Heart left ventricle (tissue), 16 donors: ENCODE data around the gene TTC34. TPM values are rescaled to one million over a fixed set of nuclear protein-coding genes. Genes with fewer than 3 reads are reported as not detected.
A peak's percentile ranks its signal among the peaks of the same experiment; 100 is the strongest.

Experiments
- ATAC-seq, 4 donors: fragments of 200-7000 bp; cut with Tn5 transposase; one replicate each; pipeline ENCODE4 v1.9.1; 2020 to 2022; ENCODE audit warnings: moderate library complexity in 4 of 4, mild to moderate bottlenecking in 3 of 4, moderate number of reproducible peaks in 1 of 4
- DNase-seq, 5 donors: peaks; one replicate each; pipeline ENCODE4 v3.0.0-alpha.2; 2020
- H3K27ac ChIP-seq, 12 donors: fragments of 200-600 bp; sonication (generic) in 4 of 12; one replicate each; pipeline versions ENCODE4 v1.5.0 to v1.8.0; 2016 to 2022; ENCODE audit warnings: mild to moderate bottlenecking in 2 of 12
- H3K27me3 ChIP-seq, 9 donors: fragments of 200-600 bp; sonication (generic) in 2 of 9; one replicate each; pipeline versions ENCODE4 v1.5.1 to v1.8.0; 2016 to 2022; ENCODE audit warnings: mild to moderate bottlenecking in 3 of 9
- H3K36me3 ChIP-seq, 9 donors: fragments of 200-600 bp; sonication (generic) in 2 of 9; one replicate each; pipeline versions ENCODE4 v1.5.0 to v1.8.0; 2018 to 2022; ENCODE audit warnings: mild to moderate bottlenecking in 2 of 9
- H3K4me1 ChIP-seq, 12 donors: fragments of 200-600 bp; sonication (generic) in 4 of 12; one replicate each; pipeline versions ENCODE4 v1.5.0 to v1.8.0; 2016 to 2022; ENCODE audit warnings: mild to moderate bottlenecking in 3 of 12
- H3K4me3 ChIP-seq, 12 donors: fragments of 200-600 bp; sonication (generic) in 4 of 12; one replicate each; pipeline versions ENCODE4 v1.5.0 to v1.8.0; 2017 to 2022; ENCODE audit warnings: mild to moderate bottlenecking in 9 of 12, moderate library complexity in 4 of 12
- H3K9me3 ChIP-seq, 12 donors: fragments of 200-600 bp; sonication (generic) in 4 of 12; one replicate each; pipeline versions ENCODE4 v1.5.0 to v1.8.0; 2016 to 2022; ENCODE audit warnings: mild to moderate bottlenecking in 1 of 12
- POLR2A ChIP-seq, 2 donors: fragments of 450-650 bp; IDR thresholded peaks; one replicate each; pipeline ENCODE4 v1.6.1; 2017; ENCODE audit warnings: antibody characterized with exemption in 2 of 2, mild to moderate bottlenecking in 2 of 2, moderate library complexity in 2 of 2
- WGBS, 4 donors: extraction: QIAGEN DNeasy Blood & Tissue Kit in 2 of 4; methylation state at CpG; one replicate each; pipeline versions ENCODE4 v1.1.5 to v1.1.7; 2013 to 2018; 5-methylcytosine and 5-hydroxymethylcytosine counted together
- intact Hi-C, 10 donors: fragments of 100-400 bp; cut with DNase I; formaldehyde crosslinking; loops; one replicate each; pipeline versions ENCODE4 v1.11.1 to v1.14.2; 2022
- polyA plus RNA-seq, 2 donors: library from polyadenylated mRNA; stranded (reverse); fragments of 200-250 nt; gene quantifications; one replicate each; pipeline ENCODE4 v1.2.3, GENCODE V29; 2013
- total RNA-seq, 9 donors: library from RNA; depleted of rRNA in 2 of 9; stranded (reverse); fragments of >200 nt in 2 of 9; fragmentation: NEBNext Ultra II Directional in 3 of 9; extraction: Animal tissue kit (Norgen Biotek cat#: 25700) in 3 of 9; gene quantifications; one replicate each; pipeline versions ENCODE4 v1.1.0 to v1.2.4, GENCODE V29; 2016 to 2023
- TF ChIP-seq, protein P1 (sequence below), 12 donors: fragments of 200-600 bp; sonication (generic) in 4 of 12; IDR thresholded peaks; one replicate each; pipeline versions ENCODE4 v1.5.0 to v1.8.0; 2018 to 2022; ENCODE audit warnings: antibody characterized with exemption in 12 of 12, mild to moderate bottlenecking in 5 of 12
- donor health status: ischemic (EF 13 %, LVEDD 7.1; RV severe dilation, severe dysfunction).
- donor health status: healthy with polysubstance abuse.
- donor health status: DM: no; HTN: yes; CAD: no.
- donor health status: DM: no; HTN: no; CAD: no.
- donor health status: ischemic (EF 25% LVEDD 6.9; RV normal size, moderate dysfunction).
- donor health status: ischemic (EF 25% LVEDD 5.7; RV mildly dilated, moderate dysfunction).
- donor health status: healthy.
- donor health status: DM: yes; HTN: yes; CAD: no.
- donor health status: ischemic (EF 35%, LVEDD 5.7; RV mildly dilated, moderate dysfunction).
- donor health status: nonischemic (EF 11% LVEDD 7.7; RV severe dilation, severe dysfunction).
- donor health status: DM: yes; HTN: yes; CAD: no.
- donor health status: PGD.
- donor health status: ischemic (EF 29% LVEDD 5.4; RV normal size, mild dysfunction).
- donor health status: nonischemic (EF 23%, LVEDD 6.1; RV moderate dilation, normal function).

Gene TTC34
- total and polyA plus RNA-seq, 11 donors, result 0.06 to 0.67 (median 0.42) TPM; not detected in 1

DNA sequence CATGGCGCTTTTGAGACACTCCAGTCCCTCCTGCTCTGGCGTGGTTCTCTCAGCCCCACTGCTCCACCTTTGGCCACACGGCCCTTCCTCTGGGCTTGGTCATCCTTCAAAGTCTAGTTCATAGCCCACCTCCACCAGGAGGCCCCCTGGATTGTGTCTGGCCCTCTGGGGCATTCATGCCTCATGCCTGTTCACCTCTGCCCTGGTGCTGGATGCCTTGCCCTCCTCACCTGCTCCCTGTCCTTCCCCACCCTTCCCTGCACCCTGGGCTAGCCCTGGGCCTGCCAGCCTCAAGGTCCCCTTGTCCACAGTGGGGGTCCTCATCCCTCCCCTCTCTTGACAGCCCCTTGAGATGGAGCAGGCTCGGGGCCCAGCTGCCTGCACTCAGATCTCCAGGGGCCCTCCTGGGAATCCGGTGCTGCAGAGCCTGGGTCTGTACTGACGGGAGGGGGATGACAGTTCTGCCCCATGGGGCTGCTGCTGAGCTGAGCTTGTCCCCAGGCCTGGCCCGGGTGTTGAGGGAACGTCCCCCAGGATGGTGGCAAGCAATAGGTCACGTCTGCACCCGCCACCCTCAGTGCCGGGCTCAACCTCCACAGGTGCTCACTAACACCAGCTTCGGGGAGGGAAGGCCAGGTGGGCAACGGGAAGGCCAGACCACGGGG is 196.5 kb downstream of the TTC34 start:
- peaks cover 0 to 3% (median 0%) of the 10 kb centered on the region in 12 donors for H3K9me3 ChIP-seq
- no peak overlapping the region for H3K27ac ChIP-seq
- peaks cover 0 to 35% (median 0%) of the 10 kb centered on the region in 9 donors for H3K27me3 ChIP-seq
- H3K4me3 ChIP-seq, result no peak overlapping the region
- H3K36me3 ChIP-seq, result no peaks in the 10 kb centered on the region
- peaks cover 0 to 10% (median 2%) of the 10 kb centered on the region in 12 donors for H3K4me1 ChIP-seq
- no peak for TF ChIP-seq POLR2A (IDR thresholded peaks at IDR 0.05)
- TF ChIP-seq, protein P1, sequence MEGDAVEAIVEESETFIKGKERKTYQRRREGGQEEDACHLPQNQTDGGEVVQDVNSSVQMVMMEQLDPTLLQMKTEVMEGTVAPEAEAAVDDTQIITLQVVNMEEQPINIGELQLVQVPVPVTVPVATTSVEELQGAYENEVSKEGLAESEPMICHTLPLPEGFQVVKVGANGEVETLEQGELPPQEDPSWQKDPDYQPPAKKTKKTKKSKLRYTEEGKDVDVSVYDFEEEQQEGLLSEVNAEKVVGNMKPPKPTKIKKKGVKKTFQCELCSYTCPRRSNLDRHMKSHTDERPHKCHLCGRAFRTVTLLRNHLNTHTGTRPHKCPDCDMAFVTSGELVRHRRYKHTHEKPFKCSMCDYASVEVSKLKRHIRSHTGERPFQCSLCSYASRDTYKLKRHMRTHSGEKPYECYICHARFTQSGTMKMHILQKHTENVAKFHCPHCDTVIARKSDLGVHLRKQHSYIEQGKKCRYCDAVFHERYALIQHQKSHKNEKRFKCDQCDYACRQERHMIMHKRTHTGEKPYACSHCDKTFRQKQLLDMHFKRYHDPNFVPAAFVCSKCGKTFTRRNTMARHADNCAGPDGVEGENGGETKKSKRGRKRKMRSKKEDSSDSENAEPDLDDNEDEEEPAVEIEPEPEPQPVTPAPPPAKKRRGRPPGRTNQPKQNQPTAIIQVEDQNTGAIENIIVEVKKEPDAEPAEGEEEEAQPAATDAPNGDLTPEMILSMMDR (IDR thresholded peaks at IDR 0.05), result no peak
- WGBS, 4 donors, result 59 to 72% (median 70%) methylated on average over 10 to 14 of the region's 14 CpGs
- intact Hi-C loops, result no loop called here
- DNase-seq (peak in 1 of 5 donors; percentile 53), ATAC-seq (no peak)

DNA sequence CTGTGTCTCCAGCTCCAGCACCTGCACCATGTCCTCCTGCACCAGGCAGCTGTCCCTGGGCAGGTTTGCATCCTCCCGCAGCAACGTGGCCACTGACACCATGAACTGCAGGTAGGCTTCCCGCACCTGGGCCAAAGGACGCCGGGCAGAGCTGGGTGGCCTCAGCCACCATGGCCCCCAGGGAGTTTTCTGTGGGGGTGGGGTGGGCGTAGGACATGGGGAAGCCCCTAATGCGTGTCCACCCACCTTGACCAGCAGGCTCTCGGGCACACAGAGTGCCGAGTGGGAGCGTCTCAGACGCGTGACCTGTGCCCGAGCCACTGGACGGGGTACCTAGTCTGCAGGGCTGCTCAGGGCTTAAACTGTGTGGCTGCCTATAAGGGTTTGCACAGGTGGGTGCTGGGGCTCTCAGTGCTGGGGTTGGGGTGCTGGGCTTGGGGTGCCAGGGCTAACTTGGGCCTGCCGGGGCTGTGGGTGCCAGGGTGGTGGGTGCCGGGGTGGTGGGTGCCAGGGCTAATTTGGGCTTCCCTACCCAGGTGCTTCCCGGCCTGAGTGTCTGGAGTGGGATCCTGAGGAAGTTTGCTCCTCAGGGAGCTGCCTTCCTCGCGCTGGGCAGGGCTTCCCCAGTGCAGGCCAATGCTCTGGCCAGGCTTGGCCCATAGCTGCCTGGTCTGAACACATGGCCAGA is 197.2 kb downstream of the TTC34 start:
- H3K36me3 ChIP-seq, result no peaks in the 10 kb centered on the region
- no peak overlapping the region for H3K4me3 ChIP-seq
- peaks cover 0 to 8% (median under 1%) of the 10 kb centered on the region in 12 donors for H3K9me3 ChIP-seq
- no peak overlapping the region for H3K27ac ChIP-seq
- intact Hi-C loops, result no loop called here
- TF ChIP-seq, protein P1 (IDR thresholded peaks at IDR 0.05), result no peak
- no peak for TF ChIP-seq POLR2A (IDR thresholded peaks at IDR 0.05)
- peak in 2 of 5 donors; percentile 21 to 44 for DNase-seq
- H3K4me1 ChIP-seq, result peaks cover 0 to 10% (median 2%) of the 10 kb centered on the region in 12 donors
- H3K27me3 ChIP-seq, result peaks cover 0 to 32% (median 0%) of the 10 kb centered on the region in 9 donors
- 75 to 82% (median 79%) methylated on average over 6 to 19 of the region's 19 CpGs for WGBS, 4 donors
- ATAC-seq, result no peak

- H3K4me1 ChIP-seq, result peaks cover 0 to 10% (median 2%) of the 10 kb centered on the region in 12 donors
- no peak for TF ChIP-seq POLR2A (IDR thresholded peaks at IDR 0.05)
- TF ChIP-seq, protein P1 (IDR thresholded peaks at IDR 0.05), result no peak
- H3K27me3 ChIP-seq, result peaks cover 0 to 32% (median 0%) of the 10 kb centered on the region in 9 donors
- intact Hi-C loops, result no loop called here
- 81 to 86% (median 83%) methylated on average over 14 to 25 of the region's 25 CpGs for WGBS, 4 donors
- DNase-seq, result peak in 2 of 5 donors; percentile 17 to 41
- peaks cover 0 to 14% (median 6%) of the 10 kb centered on the region in 12 donors for H3K9me3 ChIP-seq
- ATAC-seq, result no peak
- H3K4me3 ChIP-seq, result no peak overlapping the region
- H3K27ac ChIP-seq, result no peak overlapping the region
- no peaks in the 10 kb centered on the region for H3K36me3 ChIP-seq
These were observed 197.9 kb downstream of the TTC34 start for GRCh38 chr1:2603521-2604155.
